ENCODE results near the gene GALNT17. TPM values are rescaled to one million over a fixed set of nuclear protein-coding genes. Genes with fewer than 3 reads are reported as not detected.

Gene GALNT17
- polyA plus RNA-seq, 1 donor from 2014 or later, result 15.7 TPM

GRCh38 chr7:71495828-71496227, 363.9 kb downstream of the GALNT17 start:
- H3F3A ChIP-seq (ENCODE audit: insufficient read depth, low read length, poor library complexity, severe bottlenecking), result no peaks in the 10 kb centered on the region
- no peaks in the 10 kb centered on the region for H3K79me2 ChIP-seq (replicated peaks; ENCODE audit: insufficient read depth, low read length)
- H3K9me3 ChIP-seq (ENCODE audit: low read length), result no peaks in the 10 kb centered on the region
- TF ChIP-seq MXI1 (conservative IDR thresholded peaks at IDR 0.05; ENCODE audit: poor library complexity, severe bottlenecking) (no peak), TAF1 (IDR thresholded peaks at IDR 0.05; ENCODE audit: low read depth) (no peak), REST (IDR thresholded peaks at IDR 0.05; ENCODE audit: borderline replicate concordance) (no peak), EZH2 (IDR thresholded peaks at IDR 0.05; ENCODE audit: borderline replicate concordance, insufficient read depth, low read length, poor library complexity, severe bottlenecking) (no peak), SMC3 (conservative IDR thresholded peaks at IDR 0.05; ENCODE audit: poor library complexity) (no peak), EP300 (conservative IDR thresholded peaks at IDR 0.05; ENCODE audit: poor library complexity, severe bottlenecking) (no peak), POLR2AphosphoS5 (IDR thresholded peaks at IDR 0.05) (no peak), CTCF (IDR thresholded peaks at IDR 0.05; ENCODE audit: poor library complexity, severe bottlenecking) (no peak), RAD21 (conservative IDR thresholded peaks at IDR 0.05) (no peak)
- no peaks in the 10 kb centered on the region for H3K9me2 ChIP-seq (ENCODE audit: insufficient read depth, low read length)
- no peaks in the 10 kb centered on the region for H3K27me3 ChIP-seq (ENCODE audit: insufficient read depth, low read depth, low read length)
- H3K9ac ChIP-seq (ENCODE audit: low read length), result no peak overlapping the region
- H3K36me3 ChIP-seq (ENCODE audit: insufficient read depth, low read length), result no peaks in the 10 kb centered on the region
- no peak overlapping the region for H3K4me3 ChIP-seq (ENCODE audit: low read length)
- no peak overlapping the region for H3K27ac ChIP-seq (ENCODE audit: low read length)
- no peaks in the 10 kb centered on the region for H4K20me1 ChIP-seq (ENCODE audit: insufficient read depth)
- H2AFZ ChIP-seq (ENCODE audit: low read depth, low read length), result no peak overlapping the region
- no peak overlapping the region for H3K4me2 ChIP-seq (ENCODE audit: low read length)

GRCh38 chr7:71497256-71497946, 365.5 kb downstream of the GALNT17 start:
- Histone ChIP-seq H3K9ac (ENCODE audit: low read length) (no peak overlapping the region), H4K20me1 (ENCODE audit: insufficient read depth) (no peaks in the 10 kb centered on the region), H3K27ac (ENCODE audit: low read length) (no peak overlapping the region), H3F3A (ENCODE audit: insufficient read depth, low read length, poor library complexity, severe bottlenecking) (no peaks in the 10 kb centered on the region), H3K9me2 (ENCODE audit: insufficient read depth, low read length) (no peaks in the 10 kb centered on the region), H3K9me3 (ENCODE audit: low read length) (no peaks in the 10 kb centered on the region), H3K36me3 (ENCODE audit: insufficient read depth, low read length) (no peaks in the 10 kb centered on the region), H3K4me2 (ENCODE audit: low read length) (no peak overlapping the region), H2AFZ (ENCODE audit: low read depth, low read length) (no peak overlapping the region), H3K27me3 (ENCODE audit: insufficient read depth, low read depth, low read length) (no peaks in the 10 kb centered on the region), H3K79me2 (replicated peaks; ENCODE audit: insufficient read depth, low read length) (no peaks in the 10 kb centered on the region), H3K4me3 (ENCODE audit: low read length) (no peak overlapping the region)
- TF ChIP-seq MXI1 (conservative IDR thresholded peaks at IDR 0.05; ENCODE audit: poor library complexity, severe bottlenecking) (no peak), TAF1 (IDR thresholded peaks at IDR 0.05; ENCODE audit: low read depth) (no peak), REST (IDR thresholded peaks at IDR 0.05; ENCODE audit: borderline replicate concordance) (no peak), CTCF (IDR thresholded peaks at IDR 0.05; ENCODE audit: poor library complexity, severe bottlenecking) (no peak), EZH2 (IDR thresholded peaks at IDR 0.05; ENCODE audit: borderline replicate concordance, insufficient read depth, low read length, poor library complexity, severe bottlenecking) (no peak), POLR2AphosphoS5 (IDR thresholded peaks at IDR 0.05) (no peak), SMC3 (conservative IDR thresholded peaks at IDR 0.05; ENCODE audit: poor library complexity) (no peak), RAD21 (conservative IDR thresholded peaks at IDR 0.05) (no peak), EP300 (conservative IDR thresholded peaks at IDR 0.05; ENCODE audit: poor library complexity, severe bottlenecking) (no peak)

All from neural cell (in vitro differentiated cells).